Esophagus squamous epithelium (tissue), 5 donors: ENCODE results near the gene IGFBP6. TPM values are rescaled to one million over a fixed set of nuclear protein-coding genes. Genes with fewer than 3 reads are reported as not detected.
A peak's percentile ranks its signal among the peaks of the same experiment; 100 is the strongest.

ENCODE experiments used
- DNase-seq: peaks from one replicate; lab custom pipeline; 2025; lab: John Stamatoyannopoulos, UW
- H3K27ac ChIP-seq, 4 donors: fragments of 200-600 bp; sonication (generic); one replicate each; pipeline ENCODE4 v1.5.1; 2016 to 2019; ENCODE audit warnings: mild to moderate bottlenecking in 1 of 4
- H3K27me3 ChIP-seq, 4 donors: fragments of 200-600 bp; sonication (generic); 1 replicate in 3 of 4; 2 replicates in 1 of 4; pipeline versions ENCODE4 v1.5.1 to v1.6.0; 2017 to 2021; ENCODE audit warnings: antibody characterized with exemption in 1 of 4
- H3K36me3 ChIP-seq, 3 donors: fragments of 200-600 bp; sonication (generic); one replicate each; pipeline ENCODE4 v1.5.1; 2016 to 2019
- H3K4me1 ChIP-seq, 3 donors: fragments of 200-600 bp; sonication (generic); one replicate each; pipeline ENCODE4 v1.5.1; 2017 to 2019
- H3K4me3 ChIP-seq, 4 donors: fragments of 200-600 bp; sonication (generic); 1 replicate in 3 of 4; 2 replicates in 1 of 4; pipeline ENCODE4 v1.5.1; 2016 to 2019; ENCODE audit warnings: mild to moderate bottlenecking in 2 of 4, moderate library complexity in 1 of 4
- H3K9me3 ChIP-seq, 3 donors: fragments of 200-600 bp; sonication (generic); one replicate each; pipeline ENCODE4 v1.5.1; 2016 to 2019
- CTCF ChIP-seq, 6 experiments: fragments of 450-650 bp in 4 of 6; fragments of 200-600 bp in 2 of 6; sonication (generic) in 2 of 6; IDR thresholded peaks; one replicate each; pipeline ENCODE4 v1.5.1; 2016 to 2019; ENCODE audit warnings: antibody characterized with exemption in 6 of 6, mild to moderate bottlenecking in 4 of 6, moderate library complexity in 4 of 6
- POLR2A ChIP-seq, 4 donors: fragments of 450-650 bp; IDR thresholded peaks; one replicate each; pipeline ENCODE4 v1.6.1; 2017; ENCODE audit warnings: antibody characterized with exemption in 4 of 4, mild to moderate bottlenecking in 4 of 4, moderate library complexity in 3 of 4
- WGBS, 2 donors: methylation state at CpG; one replicate each; pipeline ENCODE4 v1.1.5; 2018; 5-methylcytosine and 5-hydroxymethylcytosine counted together
- intact Hi-C: fragments of 100-400 bp; cut with DNase I; formaldehyde crosslinking; loops from one replicate; pipeline ENCODE4 v1.15.0; 2022
- total RNA-seq, 4 donors: library from RNA; depleted of rRNA; stranded (reverse); fragments of >200 nt; gene quantifications; one replicate each; pipeline ENCODE4 v1.1.0, GENCODE V29; 2016
- donor health status: DM: yes; HTN: yes; CAD: no.

The IGFBP6 gene
- total RNA-seq, 4 donors from 2014 or later = 34.5 to 506 (median 94.0) TPM

- 6 to 11% methylated on average over 6 of the region's 6 CpGs for whole genome bisulfite sequencing, 2 donors
- H3K4me3 ChIP-seq = peak overlapping the region in 3 of 4 donors; percentile 57 to 86 (median 61)
- no peak for TF ChIP-seq POLR2A (IDR thresholded peaks at IDR 0.05)
- peak; percentile 92 to 99 (median 96) for TF ChIP-seq CTCF (IDR thresholded peaks at IDR 0.05)
- H3K27ac ChIP-seq = peak overlapping the region; percentile 77 to 93 (median 87)
- H3K36me3 ChIP-seq = peaks cover 0 to 14% (median 0%) of the 10 kb centered on the region in 3 donors
- no peak for DNase-seq
- H3K9me3 ChIP-seq = no peaks in the 10 kb centered on the region
- no peaks in the 10 kb centered on the region for H3K27me3 ChIP-seq
- intact Hi-C loops = no loop called here
- peaks cover 27 to 70% (median 40%) of the 10 kb centered on the region in 3 donors for H3K4me1 ChIP-seq
Observed at GRCh38 chr12:53099071-53099882, 1.8 kb downstream of the IGFBP6 start.

GRCh38 chr12:53100466-53101151, 3.1 kb downstream of the IGFBP6 start:
- Histone ChIP-seq H3K27me3 (no peaks in the 10 kb centered on the region), H3K36me3 (peaks cover 0 to 14% (median 0%) of the 10 kb centered on the region in 3 donors), H3K4me1 (peaks cover 27 to 67% (median 39%) of the 10 kb centered on the region in 3 donors), H3K4me3 (no peak overlapping the region), H3K27ac (no peak overlapping the region), H3K9me3 (no peaks in the 10 kb centered on the region)
- no peak for DNase-seq
- TF ChIP-seq CTCF (IDR thresholded peaks at IDR 0.05) = no peak
- no peak for TF ChIP-seq POLR2A (IDR thresholded peaks at IDR 0.05)
- intact Hi-C loops = loop anchor here (5.0 kb wide), 1 partner anchor 33 kb away; no protein-coding TSS in a partner anchor
- 90 to 93% methylated on average over 3 to 6 of the region's 13 CpGs for WGBS, 2 donors

- DNase-seq = no peak
- Histone ChIP-seq H3K4me1 (peaks cover 27 to 61% (median 33%) of the 10 kb centered on the region in 3 donors), H3K4me3 (no peak overlapping the region), H3K36me3 (peaks cover 0 to 14% (median 0%) of the 10 kb centered on the region in 3 donors), H3K9me3 (no peaks in the 10 kb centered on the region), H3K27me3 (no peaks in the 10 kb centered on the region), H3K27ac (no peak overlapping the region)
- intact Hi-C loops = loop anchor here (5.0 kb wide), 1 partner anchor 34 kb away; no protein-coding TSS in a partner anchor
- no peak for TF ChIP-seq CTCF (IDR thresholded peaks at IDR 0.05)
- WGBS, 2 donors = 88 to 91% methylated on average over 7 of the region's 7 CpGs
Observed at GRCh38 chr12:53101266-53101665, 3.8 kb downstream of the IGFBP6 start.

GRCh38 chr12:53101931-53102781, 4.7 kb downstream of the IGFBP6 start:
- peak overlapping the region in 1 of 4 donors; percentile 20 for H3K27ac ChIP-seq
- peaks cover 21 to 56% (median 25%) of the 10 kb centered on the region in 3 donors for H3K4me1 ChIP-seq
- no peak for DNase-seq

More at GRCh38 chr12:53101931-53102781, 4.7 kb downstream of the IGFBP6 start:
- Histone ChIP-seq H3K36me3 (peaks cover 0 to 14% (median 0%) of the 10 kb centered on the region in 3 donors), H3K9me3 (no peaks in the 10 kb centered on the region), H3K4me3 (no peak overlapping the region), H3K27me3 (no peaks in the 10 kb centered on the region)
- intact Hi-C loops = loop anchor here (5.0 kb wide), 1 partner anchor 35 kb away; no protein-coding TSS in a partner anchor
- TF ChIP-seq CTCF (IDR thresholded peaks at IDR 0.05) (no peak), POLR2A (IDR thresholded peaks at IDR 0.05) (no peak)
- whole genome bisulfite sequencing, 2 donors = 75 to 79% methylated on average over 9 to 10 of the region's 12 CpGs
